Prostate gland (tissue), 2 donors: ENCODE results near the gene MPZL3. TPM values are rescaled to one million over a fixed set of nuclear protein-coding genes. Genes with fewer than 3 reads are reported as not detected.

Source experiments
- DNase-seq: peaks from one replicate; pipeline ENCODE4 v3.0.0-alpha.2; 2019; ENCODE audit warnings: low spot score
- H3K27ac ChIP-seq, 2 donors: fragments of 200-600 bp; sonication (generic); 2 replicates each; pipeline ENCODE4 v1.5.1; 2017 to 2019
- H3K27me3 ChIP-seq: fragments of 200-600 bp; sonication (generic); replicated peaks from 2 replicates; pipeline ENCODE4 v1.5.1; 2019; ENCODE audit not compliant: insufficient read depth
- H3K36me3 ChIP-seq, 2 donors: fragments of 200-600 bp; sonication (generic); 1 replicate in 1 of 2; 2 replicates in 1 of 2; pipeline versions ENCODE4 v1.5.1 to v1.8.1; 2017 to 2019
- H3K4me1 ChIP-seq: fragments of 200-600 bp; sonication (generic); replicated peaks from 2 replicates; pipeline ENCODE4 v1.5.1; 2019
- H3K4me3 ChIP-seq, 2 donors: fragments of 200-600 bp; sonication (generic); 2 replicates each; pipeline ENCODE4 v1.5.1; 2017 to 2019
- H3K9me3 ChIP-seq: fragments of 200-600 bp; sonication (generic); 2 replicates; pipeline ENCODE4 v1.5.1; 2017
- POLR2A ChIP-seq: fragments of 450-650 bp; IDR thresholded peaks from one replicate; pipeline ENCODE4 v1.6.1; 2016; ENCODE audit warnings: antibody characterized with exemption, mild to moderate bottlenecking
- POLR2AphosphoS5 ChIP-seq: sonication (generic); formaldehyde crosslinking; IDR thresholded peaks from one replicate; pipeline ENCODE4 v1.6.1; 2017; ENCODE audit warnings: antibody characterized with exemption
- WGBS: methylation state at CpG from one replicate; pipeline ENCODE4 v1.1.5; 2018; 5-methylcytosine and 5-hydroxymethylcytosine counted together
- intact Hi-C: fragments of 100-400 bp; cut with DNase I; formaldehyde crosslinking; loops from one replicate; pipeline ENCODE4 v1.14.2; 2022
- total RNA-seq, 2 donors: library from RNA; depleted of rRNA; stranded (reverse); fragments of >200 nt; gene quantifications; one replicate each; pipeline ENCODE4 v1.1.0, GENCODE V29; 2016
- TF ChIP-seq, protein P1 (sequence below), 4 experiments: fragments of 200-600 bp in 2 of 4; fragments of 450-650 bp in 2 of 4; sonication (generic) in 2 of 4; IDR thresholded peaks; 1 replicate in 3 of 4; 2 replicates in 1 of 4; pipeline ENCODE4 v1.5.1; 2016 to 2019; ENCODE audit warnings: antibody characterized with exemption in 4 of 4, mild to moderate bottlenecking in 2 of 4, moderate library complexity in 2 of 4

Gene MPZL3
- total RNA-seq, 2 donors from 2014 or later: 6.2 to 13.0 TPM

- intact Hi-C loops: no loop called here
- no peak for TF ChIP-seq POLR2AphosphoS5
- H3K27ac ChIP-seq: no peak overlapping the region
- no peaks in the 10 kb centered on the region for H3K27me3 ChIP-seq
- H3K4me1 ChIP-seq: no peaks in the 10 kb centered on the region
- no peaks in the 10 kb centered on the region for H3K36me3 ChIP-seq
- 93% methylated on average over 3 of the region's 3 CpGs for WGBS
- DNase-seq: no peak
- H3K4me3 ChIP-seq: no peak overlapping the region
- no peaks in the 10 kb centered on the region for H3K9me3 ChIP-seq
These were observed 22.1 kb downstream of the MPZL3 start for GRCh38 chr11:118230088-118230487.

DNA sequence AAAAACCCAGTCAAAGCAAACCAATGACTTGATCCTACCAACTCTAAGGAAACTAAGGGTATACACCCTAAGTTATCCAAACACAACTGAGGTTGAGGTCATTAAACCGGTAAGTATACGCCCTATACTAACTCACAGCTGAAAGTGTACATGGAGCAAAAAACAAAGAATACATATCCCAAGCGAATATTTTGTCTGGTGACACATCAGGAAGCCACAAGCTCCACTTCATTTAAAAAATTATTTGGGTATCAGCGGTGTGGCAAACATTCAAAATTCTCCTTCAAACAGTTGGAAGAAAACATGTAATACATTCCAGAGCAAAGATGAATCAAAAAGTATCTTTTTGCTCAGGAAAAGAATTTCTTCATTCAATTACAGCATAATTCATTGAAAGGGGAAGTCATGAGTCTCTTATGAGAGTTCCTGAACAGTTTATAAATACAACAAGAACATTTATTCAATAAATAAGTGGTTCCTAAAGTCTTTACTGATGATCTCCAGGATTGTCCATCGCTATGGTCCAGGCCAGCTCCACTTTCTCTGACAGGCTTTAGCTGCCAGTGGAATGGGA is 22.8 kb downstream of the MPZL3 start:
- H3K9me3 ChIP-seq: no peaks in the 10 kb centered on the region
- no peaks in the 10 kb centered on the region for H3K36me3 ChIP-seq
- H3K27me3 ChIP-seq: no peaks in the 10 kb centered on the region
- DNase-seq: no peak
- H3K27ac ChIP-seq: peak overlapping the region in 1 of 2 donors; percentile 6
- H3K4me3 ChIP-seq: no peak overlapping the region
- 82% methylated on average over 5 of the region's 5 CpGs for WGBS
- no peak for TF ChIP-seq POLR2A
- TF ChIP-seq POLR2AphosphoS5: no peak
- TF ChIP-seq, protein P1, sequence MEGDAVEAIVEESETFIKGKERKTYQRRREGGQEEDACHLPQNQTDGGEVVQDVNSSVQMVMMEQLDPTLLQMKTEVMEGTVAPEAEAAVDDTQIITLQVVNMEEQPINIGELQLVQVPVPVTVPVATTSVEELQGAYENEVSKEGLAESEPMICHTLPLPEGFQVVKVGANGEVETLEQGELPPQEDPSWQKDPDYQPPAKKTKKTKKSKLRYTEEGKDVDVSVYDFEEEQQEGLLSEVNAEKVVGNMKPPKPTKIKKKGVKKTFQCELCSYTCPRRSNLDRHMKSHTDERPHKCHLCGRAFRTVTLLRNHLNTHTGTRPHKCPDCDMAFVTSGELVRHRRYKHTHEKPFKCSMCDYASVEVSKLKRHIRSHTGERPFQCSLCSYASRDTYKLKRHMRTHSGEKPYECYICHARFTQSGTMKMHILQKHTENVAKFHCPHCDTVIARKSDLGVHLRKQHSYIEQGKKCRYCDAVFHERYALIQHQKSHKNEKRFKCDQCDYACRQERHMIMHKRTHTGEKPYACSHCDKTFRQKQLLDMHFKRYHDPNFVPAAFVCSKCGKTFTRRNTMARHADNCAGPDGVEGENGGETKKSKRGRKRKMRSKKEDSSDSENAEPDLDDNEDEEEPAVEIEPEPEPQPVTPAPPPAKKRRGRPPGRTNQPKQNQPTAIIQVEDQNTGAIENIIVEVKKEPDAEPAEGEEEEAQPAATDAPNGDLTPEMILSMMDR (IDR thresholded peaks at IDR 0.05): no peak
- H3K4me1 ChIP-seq: no peaks in the 10 kb centered on the region
- intact Hi-C loops: no loop called here

DNA sequence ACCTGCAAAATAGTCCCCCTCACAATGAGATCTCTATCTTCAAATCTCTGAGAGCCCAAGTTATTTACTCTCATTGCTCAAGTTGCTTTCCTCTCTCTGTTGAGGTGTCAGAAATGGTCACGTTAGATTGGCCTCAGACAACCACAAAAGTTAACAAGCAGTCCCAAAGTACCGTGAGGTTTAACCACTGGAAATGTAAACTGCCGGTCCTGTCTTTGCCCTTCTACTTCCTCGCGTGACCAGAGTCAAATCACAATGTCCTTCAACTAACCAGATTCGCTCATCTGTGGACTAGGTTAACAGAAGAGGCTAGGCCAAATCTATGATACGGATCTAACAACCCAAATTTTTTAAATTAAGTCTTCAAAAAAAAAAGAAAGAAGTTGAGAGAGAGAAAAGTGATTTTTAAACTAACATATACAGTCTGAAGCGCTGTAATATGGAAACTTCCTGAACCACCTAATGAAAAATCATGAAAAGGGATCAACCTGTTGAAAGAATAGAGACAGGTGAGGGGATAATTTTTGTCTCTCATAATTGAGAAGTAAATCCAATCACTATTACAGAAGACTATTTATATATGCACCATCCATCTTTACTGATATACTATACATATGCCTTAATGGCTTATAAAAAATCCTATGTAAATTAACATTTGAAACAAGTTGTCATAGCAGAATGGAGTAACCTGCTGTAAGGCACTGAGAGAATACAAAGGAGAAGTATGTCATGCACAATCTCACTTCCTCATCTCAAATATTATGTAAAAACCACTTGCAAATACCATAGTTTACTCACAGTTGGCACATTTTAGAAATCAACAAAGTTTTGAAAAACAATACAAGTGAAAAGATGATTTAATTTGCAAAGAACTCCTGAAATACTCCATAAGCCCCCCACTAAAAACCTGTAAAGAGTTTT is 24.0 kb downstream of the MPZL3 start:
- intact Hi-C loops: no loop called here
- WGBS: 77% methylated on average over 8 of the region's 8 CpGs
- Histone ChIP-seq H3K27ac (no peak overlapping the region), H3K4me3 (no peak overlapping the region), H3K27me3 (no peaks in the 10 kb centered on the region), H3K9me3 (no peaks in the 10 kb centered on the region), H3K36me3 (no peaks in the 10 kb centered on the region), H3K4me1 (no peaks in the 10 kb centered on the region)
- no peak for DNase-seq
- no peak for TF ChIP-seq POLR2A
- TF ChIP-seq, protein P1 (IDR thresholded peaks at IDR 0.05): no peak
- no peak for TF ChIP-seq POLR2AphosphoS5

GRCh38 chr11:118226781-118227180 is 25.4 kb downstream of the MPZL3 start:
- no peak for DNase-seq
- no peaks in the 10 kb centered on the region for H3K9me3 ChIP-seq
- intact Hi-C loops: no loop called here
- 74% methylated on average over 2 of the region's 2 CpGs for WGBS
- no peak overlapping the region for H3K27ac ChIP-seq
- TF ChIP-seq, protein P1 (IDR thresholded peaks at IDR 0.05): no peak
- no peak for TF ChIP-seq POLR2AphosphoS5
- TF ChIP-seq POLR2A: no peak
- no peaks in the 10 kb centered on the region for H3K4me1 ChIP-seq
- no peaks in the 10 kb centered on the region for H3K27me3 ChIP-seq
- no peaks in the 10 kb centered on the region for H3K36me3 ChIP-seq
- no peak overlapping the region for H3K4me3 ChIP-seq

DNA sequence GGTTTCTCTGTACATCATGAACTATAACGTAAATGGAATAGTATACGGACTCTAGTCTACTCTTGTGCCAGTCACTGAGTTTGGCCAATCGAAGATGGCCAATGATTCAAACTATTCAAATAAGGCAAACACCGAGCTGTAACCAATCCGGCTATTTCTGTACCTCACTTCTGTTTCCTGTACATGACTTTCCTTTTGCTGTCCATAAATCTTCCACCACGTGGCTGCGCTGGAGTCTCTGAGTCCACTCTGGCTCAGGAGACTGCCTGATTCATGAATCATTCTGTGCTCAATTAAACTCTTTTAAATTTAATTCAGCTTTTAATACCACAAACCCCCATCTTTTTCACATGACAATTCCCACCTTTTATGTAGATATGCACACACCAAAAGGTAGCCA is 25.9 kb downstream of the MPZL3 start:
- Histone ChIP-seq H3K27me3 (no peaks in the 10 kb centered on the region), H3K36me3 (no peaks in the 10 kb centered on the region), H3K4me3 (no peak overlapping the region), H3K27ac (no peak overlapping the region), H3K9me3 (no peaks in the 10 kb centered on the region), H3K4me1 (no peaks in the 10 kb centered on the region)
- 60% methylated on average over 7 of the region's 7 CpGs for WGBS
- TF ChIP-seq, protein P1 (IDR thresholded peaks at IDR 0.05): peak in 1 of 4 experiments; percentile 13
- TF ChIP-seq POLR2AphosphoS5: no peak
- intact Hi-C loops: no loop called here
- no peak for DNase-seq
